ENCODE data around the gene F10.

F10 gene

GRCh38 chr13:113088691-113089020, 33.9 kb upstream of the F10 start:
- no peak for TF ChIP-seq POLR2A (IDR thresholded peaks at IDR 0.05; ENCODE audit: extremely low read depth, insufficient read length)
- DNase-seq (ENCODE audit: low read depth), result no peak
- H3K4me3 ChIP-seq (ENCODE audit: low read depth, low read length), result no peak overlapping the region

GRCh38 chr13:113089693-113090414, 32.7 kb upstream of the F10 start:
- H3K4me3 ChIP-seq (ENCODE audit: low read depth, low read length), result no peak overlapping the region
- TF ChIP-seq MYC (IDR thresholded peaks at IDR 0.05; ENCODE audit: low read depth, low read length) (no peak), POLR2A (IDR thresholded peaks at IDR 0.05; ENCODE audit: extremely low read depth, insufficient read length) (no peak), MAX (IDR thresholded peaks at IDR 0.05; ENCODE audit: low read depth, low read length) (no peak), CTCF (IDR thresholded peaks at IDR 0.05; ENCODE audit: low read depth, low read length) (no peak)
- no peak for DNase-seq (ENCODE audit: low read depth)

GRCh38 chr13:113090415-113090770, 32.2 kb upstream of the F10 start:
- no peak for DNase-seq (ENCODE audit: low read depth)
- TF ChIP-seq POLR2A (IDR thresholded peaks at IDR 0.05; ENCODE audit: extremely low read depth, insufficient read length) (no peak), CTCF (IDR thresholded peaks at IDR 0.05; ENCODE audit: low read depth, low read length) (no peak), MAX (IDR thresholded peaks at IDR 0.05; ENCODE audit: low read depth, low read length) (no peak), MYC (IDR thresholded peaks at IDR 0.05; ENCODE audit: low read depth, low read length) (no peak)
- H3K4me3 ChIP-seq (ENCODE audit: low read depth, low read length), result no peak overlapping the region

- no peak for DNase-seq (ENCODE audit: low read depth)
- no peak overlapping the region for H3K4me3 ChIP-seq (ENCODE audit: low read depth, low read length)
- TF ChIP-seq MAX (IDR thresholded peaks at IDR 0.05; ENCODE audit: low read depth, low read length) (no peak), CTCF (IDR thresholded peaks at IDR 0.05; ENCODE audit: low read depth, low read length) (no peak), POLR2A (IDR thresholded peaks at IDR 0.05; ENCODE audit: extremely low read depth, insufficient read length) (no peak), MYC (IDR thresholded peaks at IDR 0.05; ENCODE audit: low read depth, low read length) (no peak)
These were observed 31.8 kb upstream of the F10 start for GRCh38 chr13:113090806-113091205.

- DNase-seq (ENCODE audit: low read depth), result no peak
- no peak overlapping the region for H3K4me3 ChIP-seq (ENCODE audit: low read depth, low read length)
- TF ChIP-seq MAX (IDR thresholded peaks at IDR 0.05; ENCODE audit: low read depth, low read length), result no peak
- no peak for TF ChIP-seq CTCF (IDR thresholded peaks at IDR 0.05; ENCODE audit: low read depth, low read length)
- TF ChIP-seq MYC (IDR thresholded peaks at IDR 0.05; ENCODE audit: low read depth, low read length), result no peak
- no peak for TF ChIP-seq POLR2A (IDR thresholded peaks at IDR 0.05; ENCODE audit: extremely low read depth, insufficient read length)
These were observed 31.3 kb upstream of the F10 start for GRCh38 chr13:113091211-113091771.

GRCh38 chr13:113091891-113092775, 30.5 kb upstream of the F10 start:
- TF ChIP-seq POLR2A (IDR thresholded peaks at IDR 0.05; ENCODE audit: extremely low read depth, insufficient read length) (no peak), MYC (IDR thresholded peaks at IDR 0.05; ENCODE audit: low read depth, low read length) (no peak), CTCF (IDR thresholded peaks at IDR 0.05; ENCODE audit: low read depth, low read length) (no peak)
- H3K4me3 ChIP-seq (ENCODE audit: low read depth, low read length), result no peak overlapping the region
- DNase-seq (ENCODE audit: low read depth), result no peak

All from NB4 (cell line).